GM12891 (cell line): Measurements from ENCODE around the gene SORBS1.

ENCODE experiments used
- DNase-seq: peaks from one replicate; pipeline ENCODE4 v3.0.0; 2011; ENCODE audit warnings: low spot score; ENCODE audit not compliant: insufficient read length
- FAIRE-seq: peaks from 2 replicates; lab custom pipeline; 2011; peaks lifted over from hg19 to GRCh38; lab: Jason Lieb, UNC
- PAX5 ChIP-seq: IDR thresholded peaks from 2 replicates; pipeline ENCODE4 v1.6.1; 2011; ENCODE audit warnings: low read length, moderate library complexity, mild to moderate bottlenecking; ENCODE audit not compliant: insufficient read depth, severe bottlenecking
- POLR2A ChIP-seq: IDR thresholded peaks from 2 replicates; pipeline ENCODE4 v1.6.1; 2011; ENCODE audit warnings: low read depth, low read length, control low read depth
- POLR2AphosphoS5 ChIP-seq: IDR thresholded peaks from 2 replicates; pipeline ENCODE4 v1.6.1; 2011; ENCODE audit warnings: low read depth, low read length, control low read depth
- POU2F2 ChIP-seq: IDR thresholded peaks from 2 replicates; pipeline ENCODE4 v1.6.1; 2011; ENCODE audit warnings: low read depth, mild to moderate bottlenecking, control low read depth, low read length, moderate library complexity
- SPI1 ChIP-seq: IDR thresholded peaks from 2 replicates; pipeline ENCODE4 v1.6.1; 2011; ENCODE audit warnings: low read depth, low read length, control low read depth
- TAF1 ChIP-seq: IDR thresholded peaks from 2 replicates; pipeline ENCODE4 v1.6.1; 2011; ENCODE audit warnings: low read depth, low read length, control low read depth

SORBS1 gene

GRCh38 chr10:95438781-95439180 lies 122.4 kb downstream of the SORBS1 start:
- no peak for FAIRE-seq
- TF ChIP-seq POLR2AphosphoS5 = no peak
- TF ChIP-seq SPI1 = no peak
- TF ChIP-seq POLR2A = no peak
- DNase-seq = no peak

- no peak for DNase-seq
- TF ChIP-seq SPI1 (no peak), POU2F2 (no peak), PAX5 (no peak), POLR2A (no peak), POLR2AphosphoS5 (no peak), TAF1 (no peak)
- no peak for FAIRE-seq
Measured at GRCh38 chr10:95437669-95438068, 123.5 kb downstream of the SORBS1 start.

- TF ChIP-seq POU2F2 = no peak
- no peak for TF ChIP-seq POLR2AphosphoS5
- TF ChIP-seq PAX5 = no peak
- TF ChIP-seq TAF1 = no peak
- TF ChIP-seq SPI1 = no peak
- no peak for TF ChIP-seq POLR2A
- DNase-seq = no peak
- FAIRE-seq = no peak
Measured at GRCh38 chr10:95435548-95436279, 125.5 kb downstream of the SORBS1 start.

GRCh38 chr10:95434583-95434982 lies 126.6 kb downstream of the SORBS1 start:
- DNase-seq = no peak
- TF ChIP-seq POLR2A = no peak
- TF ChIP-seq POLR2AphosphoS5 = no peak
- TF ChIP-seq POU2F2 = no peak
- TF ChIP-seq PAX5 = no peak
- no peak for TF ChIP-seq TAF1
- TF ChIP-seq SPI1 = no peak
- no peak for FAIRE-seq

GRCh38 chr10:95431900-95432342 lies 129.2 kb downstream of the SORBS1 start:
- DNase-seq (no peak), FAIRE-seq (no peak)
- TF ChIP-seq POLR2A = no peak
- peak; percentile 55 for TF ChIP-seq POU2F2

GRCh38 chr10:95430231-95430951 lies 130.8 kb downstream of the SORBS1 start:
- peak; percentile 97 for FAIRE-seq
- peak; percentile 59 for DNase-seq
- TF ChIP-seq POLR2AphosphoS5 = no peak
- TF ChIP-seq PAX5 = no peak
- no peak for TF ChIP-seq POU2F2
- TF ChIP-seq TAF1 = no peak
- no peak for TF ChIP-seq SPI1
- TF ChIP-seq POLR2A = no peak

- TF ChIP-seq POLR2AphosphoS5 (no peak), SPI1 (no peak), POU2F2 (no peak), TAF1 (no peak), POLR2A (no peak), PAX5 (no peak)
- DNase-seq (no peak), FAIRE-seq (no peak)
Measured at GRCh38 chr10:95429639-95430038, 131.5 kb downstream of the SORBS1 start.

- DNase-seq (no peak), FAIRE-seq (no peak)
- TF ChIP-seq POLR2AphosphoS5 = no peak
- TF ChIP-seq POU2F2 = no peak
- no peak for TF ChIP-seq TAF1
- no peak for TF ChIP-seq POLR2A
- TF ChIP-seq PAX5 = no peak
- no peak for TF ChIP-seq SPI1
Measured at GRCh38 chr10:95428701-95429100, 132.5 kb downstream of the SORBS1 start.

GRCh38 chr10:95426482-95426881 lies 134.7 kb downstream of the SORBS1 start:
- FAIRE-seq (no peak), DNase-seq (no peak)
- no peak for TF ChIP-seq TAF1
- TF ChIP-seq PAX5 = no peak
- no peak for TF ChIP-seq SPI1
- no peak for TF ChIP-seq POLR2A
- TF ChIP-seq POU2F2 = no peak
- TF ChIP-seq POLR2AphosphoS5 = no peak
